HG02981 (cell line): ENCODE measurements around the gene SNTG2.
"Not testable (repeated sequence)": the region's sequence is repeated elsewhere in the genome, so short reads cannot be mapped to it uniquely, and the experiment has no call there.

Experiments used
- ATAC-seq: cut with Tn5 transposase; IDR thresholded peaks from one replicate; pipeline ENCODE4 v1.9.1; 2021; ENCODE audit warnings: mild to moderate bottlenecking, moderate library complexity; ENCODE audit not compliant: unreplicated experiment

Gene SNTG2

DNA sequence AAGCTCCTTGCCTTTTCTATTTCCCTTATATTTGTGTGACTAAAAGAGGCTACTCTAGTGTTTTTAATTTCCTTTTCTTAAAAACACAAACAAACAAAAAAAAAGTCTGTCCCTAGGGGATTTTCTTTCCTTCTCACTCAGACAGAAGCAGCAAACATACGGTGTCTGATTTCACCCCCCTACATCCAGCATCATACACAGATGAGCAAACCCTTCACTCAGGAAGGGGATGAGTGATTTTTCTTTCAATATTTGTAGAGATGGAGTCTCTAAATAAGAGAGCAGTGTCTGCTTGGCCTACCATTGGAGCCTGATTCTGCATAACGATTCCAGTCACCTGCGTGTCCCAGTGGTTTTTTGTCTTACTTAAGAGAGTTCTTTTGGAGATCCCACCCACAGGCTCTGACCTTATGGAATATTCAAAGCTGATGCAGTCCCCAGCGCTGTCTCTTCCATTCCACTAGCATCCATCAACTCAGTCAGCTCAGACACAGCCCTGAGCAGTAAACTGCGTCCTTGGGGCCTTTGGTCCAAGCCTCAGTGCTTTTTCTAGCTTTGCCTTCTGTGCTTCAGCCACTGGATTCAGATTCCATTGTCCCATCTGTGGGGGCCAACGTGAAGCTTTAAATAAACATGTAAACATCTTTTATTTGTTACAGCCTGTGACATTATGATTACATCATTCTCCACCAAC is 410.1 kb downstream of the SNTG2 start:
- ATAC-seq = no peak

DNA sequence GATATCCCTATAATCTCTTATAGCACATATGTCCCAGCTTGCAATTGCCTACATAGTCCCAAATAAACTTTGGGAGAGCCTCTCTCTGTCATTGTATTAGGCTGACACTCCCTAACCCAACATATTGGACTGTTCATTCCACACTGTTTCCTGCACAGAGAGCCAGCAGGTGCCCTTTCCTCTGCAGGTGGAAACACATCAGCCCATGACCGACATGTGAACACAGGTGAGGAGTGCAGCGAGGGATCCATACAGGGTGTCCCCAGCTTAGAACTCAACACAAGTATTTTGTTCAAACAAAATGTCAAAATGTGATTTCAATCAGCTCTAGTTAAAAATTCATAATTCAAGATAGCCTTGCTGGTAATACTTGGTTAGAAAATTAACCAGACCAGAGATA is 412.7 kb downstream of the SNTG2 start:
- ATAC-seq = no peak

DNA sequence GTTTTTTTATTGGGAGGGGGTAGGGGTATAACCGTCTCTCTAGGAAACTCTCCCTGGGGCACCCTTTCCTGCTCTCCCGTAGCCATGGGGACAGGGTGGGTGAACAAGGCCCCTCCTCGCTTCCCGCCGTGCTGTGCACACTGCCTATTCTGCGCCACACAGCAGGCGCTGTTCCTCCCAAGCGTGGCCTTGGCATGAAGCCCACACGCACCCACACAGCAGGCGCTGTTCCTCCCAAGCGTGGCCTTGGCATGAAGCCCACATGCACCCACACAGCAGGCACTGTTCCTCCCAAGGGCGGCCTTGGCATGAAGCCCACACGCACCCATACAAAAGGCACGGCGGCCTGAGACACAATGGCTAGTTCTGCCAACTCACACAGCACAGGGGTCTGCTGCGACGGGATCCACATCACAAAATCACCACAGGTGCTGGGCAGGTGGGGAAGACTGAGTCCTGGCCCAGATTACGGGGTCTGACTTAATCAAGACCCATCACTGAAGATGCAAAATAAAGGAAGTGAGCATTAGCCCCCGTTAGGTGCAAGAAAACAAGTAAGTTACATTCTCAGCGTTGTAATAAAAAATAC is 416.0 kb downstream of the SNTG2 start:
- ATAC-seq = no peak

DNA sequence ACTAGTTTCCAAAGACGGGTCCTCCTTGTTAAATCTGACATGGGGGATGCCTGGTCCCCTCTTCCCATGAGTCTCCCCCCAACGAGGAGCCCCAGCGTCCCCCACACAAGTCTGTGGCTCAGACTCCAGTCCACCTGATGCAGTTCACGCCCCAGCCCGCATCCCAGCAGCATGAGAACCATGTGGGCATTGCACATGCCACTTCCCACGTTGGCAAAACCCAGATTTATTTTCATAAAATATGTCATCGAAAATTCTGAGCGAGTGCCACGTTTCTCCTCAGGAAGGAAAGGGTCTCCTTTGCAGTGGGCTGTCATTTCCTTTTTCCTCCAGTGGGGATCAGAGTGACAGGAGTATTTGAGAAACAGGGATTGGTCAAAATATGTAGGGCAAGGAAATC is 417.0 kb downstream of the SNTG2 start:
- ATAC-seq = no peak

DNA sequence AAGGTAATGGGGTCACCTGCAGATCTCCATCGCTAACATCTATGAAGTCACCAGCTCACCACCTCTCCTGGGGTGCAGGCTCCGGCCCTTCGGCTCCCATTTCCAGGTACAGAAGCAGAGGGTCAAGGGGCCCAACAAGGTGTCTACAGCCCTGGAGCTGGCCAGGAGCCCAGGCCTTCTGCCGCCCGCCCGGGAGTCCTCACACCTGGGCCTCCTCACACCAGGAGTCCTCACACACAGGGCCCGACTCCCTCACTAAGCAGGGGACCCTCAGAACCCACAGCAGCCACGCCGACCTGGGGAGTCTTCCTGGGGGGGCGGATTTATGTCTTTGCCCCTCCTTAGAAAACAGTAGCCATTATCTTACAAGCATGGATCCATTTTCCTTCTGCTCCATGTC is 419.3 kb downstream of the SNTG2 start:
- ATAC-seq = no peak

DNA sequence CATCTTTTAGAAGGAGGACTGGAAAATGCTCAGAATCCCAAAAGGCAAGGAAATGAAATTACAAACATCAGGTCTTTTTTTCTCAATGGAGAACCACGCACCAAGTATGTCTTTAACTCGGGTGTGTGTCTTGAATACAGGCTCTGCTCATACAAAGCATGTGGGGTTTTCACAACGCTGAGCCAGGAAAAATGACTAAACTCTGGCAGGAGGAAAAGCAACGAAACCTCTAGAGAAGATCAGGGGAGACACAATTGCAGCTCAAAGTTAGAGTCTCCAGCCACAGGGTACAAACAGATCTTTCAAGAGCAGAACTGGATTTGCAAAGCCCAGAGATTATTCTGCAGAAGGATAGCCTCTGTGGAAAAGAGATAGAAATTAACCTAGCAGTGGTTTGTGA is 419.8 kb downstream of the SNTG2 start:
- no peak for ATAC-seq

DNA sequence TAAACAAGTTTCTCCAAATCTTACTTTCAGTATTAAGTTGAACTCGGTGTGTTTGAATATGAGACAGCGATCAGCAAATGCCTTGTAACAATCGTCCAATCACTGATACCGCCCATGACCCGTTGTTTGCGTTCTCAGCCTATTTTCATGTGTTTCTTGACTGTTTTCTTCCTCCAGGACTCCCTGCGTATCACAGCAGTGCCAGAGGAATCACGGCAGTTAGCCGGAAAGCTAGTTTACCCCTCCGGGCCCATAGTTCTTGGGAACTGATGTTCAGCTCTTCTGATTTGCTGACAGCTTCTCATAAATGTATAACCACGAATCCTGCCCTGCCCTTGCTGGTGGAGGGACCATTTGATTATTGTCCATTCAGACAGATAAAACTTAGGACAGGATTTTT is 420.4 kb downstream of the SNTG2 start:
- no peak for ATAC-seq

DNA sequence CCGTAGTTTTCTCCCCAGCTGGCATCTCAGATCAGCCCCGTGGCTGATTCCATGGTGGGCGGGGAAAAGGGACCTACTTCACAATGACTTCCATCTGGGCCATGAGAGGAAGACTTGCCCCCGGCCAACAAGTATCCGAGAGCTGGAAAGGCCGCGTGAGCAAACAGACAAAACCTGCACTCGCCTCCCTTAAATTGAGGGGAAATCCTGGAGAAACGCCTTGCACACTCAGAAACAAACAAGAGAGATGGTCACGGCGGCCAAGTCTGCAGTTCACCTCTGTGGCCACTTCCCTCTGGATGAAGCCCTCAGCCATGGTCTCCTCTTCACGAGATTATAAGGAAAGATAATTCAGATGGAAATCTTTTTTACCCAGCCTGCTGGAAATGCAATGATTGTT is 423.2 kb downstream of the SNTG2 start:
- no peak for ATAC-seq

DNA sequence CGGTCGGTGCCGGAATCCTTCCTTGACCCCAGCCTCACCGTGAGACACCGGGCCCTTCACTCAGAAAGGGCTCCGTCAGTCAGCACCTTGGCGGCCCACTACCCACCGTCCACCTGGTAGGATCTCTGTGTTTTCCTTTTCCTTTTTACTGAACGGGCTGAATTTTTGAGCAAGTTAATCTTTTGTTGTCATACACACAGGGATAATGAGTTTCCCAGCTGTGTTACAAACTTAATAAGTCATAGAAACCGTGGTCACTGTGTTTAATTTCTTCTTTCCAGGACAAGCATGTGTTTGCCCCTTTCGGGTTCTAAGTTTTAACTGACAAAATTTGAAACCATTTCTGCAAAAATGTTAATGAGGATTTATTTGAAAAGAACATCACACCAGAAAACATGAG is 423.6 kb downstream of the SNTG2 start:
- no peak for ATAC-seq

DNA sequence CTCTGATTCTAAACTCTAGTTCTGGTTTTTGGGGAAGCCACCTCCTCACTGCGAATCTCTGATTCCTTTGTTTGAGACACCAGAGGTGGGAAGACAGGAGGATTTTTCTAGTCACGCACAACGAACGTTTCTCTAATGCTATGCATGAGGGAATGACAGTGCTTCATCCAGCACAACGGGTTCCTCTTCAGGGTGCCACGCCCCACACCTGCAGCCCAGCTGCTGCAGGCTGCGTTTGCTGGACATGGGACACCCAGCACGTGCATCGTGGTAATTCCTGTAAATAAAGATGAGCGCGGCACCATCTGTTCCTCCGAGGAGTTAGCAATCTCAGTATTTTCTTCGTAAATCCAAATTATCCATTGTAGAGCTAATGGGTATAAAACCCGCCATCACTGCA is 425.1 kb downstream of the SNTG2 start:
- ATAC-seq = no peak

DNA sequence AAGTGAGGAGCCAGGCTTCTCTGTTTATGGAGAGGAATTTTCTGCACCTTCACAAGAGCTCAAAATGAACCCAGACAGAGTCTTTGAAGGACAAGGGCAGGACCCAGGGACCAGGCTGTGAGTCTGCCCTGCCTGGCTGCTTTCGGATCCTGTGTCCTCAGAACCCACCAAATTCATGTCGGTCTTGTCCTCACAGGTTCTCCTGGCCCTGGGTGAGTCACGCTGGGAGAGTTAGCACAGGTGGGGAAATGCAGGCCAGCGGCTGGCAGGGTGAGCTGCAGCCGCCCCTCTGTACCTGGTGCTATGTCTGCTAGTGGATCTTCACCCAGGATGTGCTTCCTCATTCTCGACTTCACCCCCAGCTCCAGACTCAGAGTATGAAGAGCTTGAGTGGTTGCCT is 426.8 kb downstream of the SNTG2 start:
- ATAC-seq = no peak

DNA sequence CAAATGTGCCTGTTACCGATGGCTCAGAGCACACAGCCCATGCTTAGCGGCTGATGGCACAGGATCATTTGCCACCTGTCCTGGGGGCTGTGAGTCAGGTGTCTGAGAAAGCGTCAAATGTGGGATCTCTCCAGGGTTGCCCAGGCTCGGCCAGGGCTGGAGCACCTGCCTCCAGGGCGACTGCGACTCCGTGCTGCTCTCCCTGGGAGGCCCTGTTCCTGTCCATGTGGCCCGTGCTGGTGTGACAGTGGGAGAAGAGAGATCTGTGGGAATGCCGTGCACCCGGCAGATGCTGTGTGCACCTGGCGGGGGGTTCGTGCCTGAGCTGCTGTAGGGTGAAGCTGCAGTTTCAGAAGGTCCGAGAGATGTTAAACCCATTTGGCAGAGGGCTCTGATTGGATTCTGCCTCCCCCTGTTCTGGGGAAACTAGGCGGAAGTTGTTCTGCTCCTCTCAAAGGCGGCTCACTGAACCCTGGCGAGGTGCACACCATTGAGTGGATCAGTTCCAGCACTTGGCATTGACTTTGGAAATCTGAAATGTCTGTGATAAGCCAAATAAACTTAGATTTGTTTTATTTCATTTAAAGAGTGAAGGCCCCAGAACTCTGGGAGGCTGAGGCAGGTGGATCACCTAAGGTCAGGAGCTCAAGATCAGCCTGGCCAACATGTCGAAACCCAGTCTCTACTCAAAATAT is 428.0 kb downstream of the SNTG2 start:
- no peak for ATAC-seq

DNA sequence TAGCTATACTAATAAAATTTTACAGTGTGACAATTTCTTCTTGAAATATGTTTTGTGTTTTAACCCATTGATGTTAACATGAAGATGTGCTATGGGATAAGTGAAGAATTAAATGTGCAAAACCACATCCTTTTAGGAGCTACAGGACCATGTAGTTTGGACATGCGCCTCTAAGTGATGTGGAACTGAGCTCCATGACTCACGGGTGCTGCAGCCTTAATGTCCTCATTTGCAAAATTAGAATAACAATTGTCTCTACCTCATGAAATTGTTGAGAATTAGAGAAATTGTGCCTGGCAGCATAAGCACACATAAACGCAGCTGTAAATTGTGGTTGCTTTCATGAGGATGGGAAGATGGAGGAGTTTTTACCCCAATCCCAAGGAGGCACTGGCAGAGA is 431.0 kb downstream of the SNTG2 start:
- ATAC-seq = no peak

DNA sequence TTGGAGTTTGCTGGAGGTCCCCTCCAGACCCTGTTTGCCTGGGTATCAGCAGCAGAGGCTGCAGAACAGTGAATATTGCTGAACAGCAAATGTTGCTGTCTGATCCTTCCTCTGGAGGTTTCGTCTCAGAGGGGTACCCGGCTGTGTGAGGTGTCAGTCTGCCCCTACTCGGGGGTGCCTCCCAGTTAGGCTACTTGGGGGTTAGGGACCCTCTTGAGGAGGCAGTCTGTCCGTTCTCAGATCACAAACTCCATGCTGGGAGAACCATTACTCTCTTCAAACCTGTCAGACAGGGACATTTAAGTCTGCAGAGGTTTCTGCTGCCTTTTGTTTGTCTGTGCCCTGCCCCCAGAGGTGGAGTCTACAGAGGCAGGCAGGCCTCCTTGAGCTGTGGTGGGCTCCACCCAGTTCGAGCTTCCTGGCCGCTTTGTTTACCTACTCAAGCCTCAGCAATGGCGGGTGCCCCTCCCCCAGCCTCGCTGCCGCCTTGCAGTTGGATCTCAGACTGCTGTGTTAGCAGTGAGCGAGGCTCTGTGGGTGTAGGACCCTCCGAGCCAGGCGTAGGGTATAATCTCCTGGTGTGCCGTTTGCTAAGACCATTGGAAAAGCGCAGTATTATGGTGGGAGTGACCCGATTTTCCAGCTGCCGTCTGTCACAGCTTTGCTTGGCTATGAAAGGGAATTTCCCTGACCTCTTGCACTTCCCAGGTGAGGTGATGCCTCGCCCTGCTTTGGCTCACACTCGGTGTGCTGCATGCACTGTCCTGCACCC is 437.5 kb downstream of the SNTG2 start:
- not testable (repeated sequence) for ATAC-seq

DNA sequence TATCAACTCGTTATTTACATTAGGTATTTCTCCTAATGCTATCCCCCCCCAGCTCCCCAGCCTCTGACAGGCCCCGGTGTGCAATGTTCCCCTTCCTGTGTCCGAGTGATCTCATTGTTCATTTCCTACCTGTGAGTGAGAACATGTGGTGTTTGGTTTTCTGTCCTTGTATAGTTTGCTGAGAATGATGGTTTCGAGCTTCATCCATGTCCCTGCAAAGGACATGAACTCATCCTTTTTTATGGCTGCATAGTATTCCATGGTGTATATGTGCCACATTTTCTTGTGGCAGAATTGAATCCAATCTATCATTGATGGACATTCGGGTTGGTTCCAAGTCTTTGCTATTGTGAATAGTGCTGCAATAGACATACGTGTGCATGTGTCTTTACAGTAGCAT is 439.5 kb downstream of the SNTG2 start:
- ATAC-seq = not testable (repeated sequence)

DNA sequence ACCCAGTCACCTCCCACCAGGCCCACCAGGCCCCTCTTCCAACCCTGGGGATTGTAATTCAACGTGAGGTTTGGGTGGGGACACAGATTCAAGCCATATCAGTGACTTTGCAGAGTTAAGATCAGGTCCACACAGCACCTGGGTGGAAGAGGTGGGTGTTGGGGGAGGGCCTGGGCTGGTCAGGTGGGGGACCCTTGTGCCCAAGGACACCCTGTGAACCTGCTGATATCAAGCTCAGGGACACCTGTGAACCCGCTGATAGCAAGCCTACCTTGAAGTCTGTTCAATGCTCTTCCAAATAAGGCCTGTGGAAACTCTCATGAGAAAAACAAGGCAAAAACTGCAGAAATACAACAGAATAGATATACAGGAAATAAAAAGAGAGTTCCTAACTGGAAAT is 442.7 kb downstream of the SNTG2 start:
- no peak for ATAC-seq

DNA sequence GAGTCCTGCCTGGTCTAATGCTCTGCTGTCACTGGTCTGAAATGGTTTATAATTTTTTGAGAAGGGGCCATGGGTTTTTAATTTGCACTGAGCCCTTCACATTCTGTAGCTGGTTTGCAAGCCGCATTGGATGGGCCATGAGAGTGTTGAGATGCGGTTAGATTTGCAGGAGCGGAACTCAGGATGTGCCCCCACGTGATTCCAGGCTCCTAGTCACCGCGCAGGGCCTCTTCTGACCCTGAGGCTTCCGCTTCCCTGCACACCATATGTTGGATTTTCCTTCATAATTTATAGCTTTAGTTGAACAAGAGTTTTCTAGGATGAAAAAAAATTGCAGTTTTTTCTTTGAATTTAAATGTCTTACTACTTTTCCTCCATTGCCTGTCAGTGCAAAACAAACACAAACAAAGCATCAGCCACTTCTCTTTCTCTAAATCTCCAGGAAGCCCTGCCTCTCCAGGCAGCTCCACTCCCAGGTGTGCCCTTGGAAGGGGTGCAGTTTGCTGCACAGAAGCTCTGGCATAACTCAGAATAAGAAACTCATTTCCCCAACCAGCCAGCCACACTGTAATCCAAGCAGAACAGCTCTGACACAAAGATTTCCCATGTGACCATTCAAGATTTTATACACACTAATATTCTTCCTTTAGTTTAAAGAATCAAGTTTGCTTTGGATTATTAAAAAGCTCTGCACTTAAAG is 444.2 kb downstream of the SNTG2 start:
- no peak for ATAC-seq

DNA sequence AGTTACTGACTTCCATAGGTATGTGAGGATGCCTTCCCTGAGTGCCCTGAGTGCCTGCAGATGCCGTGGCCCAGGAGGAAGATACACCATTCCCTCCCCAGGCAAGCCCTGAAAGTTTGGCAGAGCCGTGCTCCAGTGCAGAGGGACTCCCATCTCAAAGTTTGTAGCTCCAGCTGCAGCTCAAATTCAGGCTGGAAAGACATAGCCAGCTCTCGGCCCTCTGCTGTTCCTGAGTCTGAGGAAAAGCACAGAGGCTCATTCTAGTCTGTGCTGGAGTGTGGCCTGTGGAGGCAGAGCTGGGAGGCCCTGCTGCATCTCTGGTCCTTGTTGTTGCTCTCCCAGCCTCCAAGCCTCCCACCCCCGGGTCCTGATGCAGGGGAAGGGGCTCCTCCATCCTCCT is 446.7 kb downstream of the SNTG2 start:
- ATAC-seq = no peak

DNA sequence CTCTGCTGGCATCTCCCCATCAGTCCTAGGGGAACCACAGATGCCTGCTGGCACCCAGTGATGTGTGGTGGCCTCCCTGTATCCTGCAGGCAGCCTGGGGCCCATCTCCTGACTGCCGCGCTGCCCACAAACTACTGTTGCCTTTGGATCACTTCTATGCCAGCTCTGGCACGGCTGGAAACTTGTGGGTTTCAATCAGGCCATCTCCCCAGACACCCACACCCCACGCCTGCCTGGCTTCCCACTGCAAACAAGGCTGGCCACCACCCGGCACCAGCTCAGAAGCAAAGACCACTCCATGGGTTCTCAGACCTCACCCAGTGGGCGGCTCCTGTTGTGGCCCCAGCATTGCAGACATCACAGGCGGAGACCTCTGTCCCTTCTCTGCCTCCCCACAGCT is 447.5 kb downstream of the SNTG2 start:
- ATAC-seq = no peak

DNA sequence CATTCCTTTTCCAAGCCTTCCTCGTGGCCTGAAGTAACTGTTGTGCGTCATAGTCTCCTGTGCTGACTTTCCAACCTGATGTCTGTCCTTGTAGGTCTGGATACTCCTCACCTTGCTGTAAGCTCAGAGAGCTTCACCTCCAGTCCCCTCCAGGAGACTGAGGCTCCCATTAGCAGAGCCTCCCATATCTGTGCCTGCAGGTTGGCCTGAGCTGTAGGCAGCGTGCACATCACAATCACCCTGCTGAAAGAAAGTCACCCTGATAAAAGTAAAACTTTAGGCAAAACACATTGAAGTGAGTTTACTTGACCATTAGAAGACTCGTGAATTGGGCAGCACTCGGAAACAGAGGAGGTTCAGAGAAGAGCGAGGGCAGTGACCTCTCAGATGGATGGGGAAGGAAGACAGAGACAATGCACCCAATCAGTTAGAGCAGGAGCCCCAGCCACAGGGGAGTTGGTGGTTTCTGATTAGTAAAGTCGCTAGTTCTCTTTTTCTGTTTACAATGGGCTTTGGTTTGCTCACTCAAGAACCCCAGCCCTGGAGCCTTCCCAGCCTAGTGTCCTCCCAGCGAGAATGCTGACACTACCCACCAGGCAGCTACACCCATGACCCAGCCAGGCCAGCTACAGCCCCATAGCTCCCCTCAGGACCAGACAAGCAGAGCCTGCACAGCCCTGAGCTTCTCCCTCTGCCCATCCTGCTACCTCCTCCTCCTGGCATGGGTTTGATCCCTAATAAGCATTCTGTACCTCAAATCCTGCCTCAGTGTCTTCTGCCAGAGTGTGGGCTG is 450.5 kb downstream of the SNTG2 start:
- ATAC-seq = no peak
